ENCODE results near the gene F2RL1.
A peak's percentile ranks its signal among the peaks of the same experiment; 100 is the strongest.
"Not testable (repeated sequence)": the region's sequence is repeated elsewhere in the genome, so short reads cannot be mapped to it uniquely, and the experiment has no call there.

F2RL1 gene, protein sequence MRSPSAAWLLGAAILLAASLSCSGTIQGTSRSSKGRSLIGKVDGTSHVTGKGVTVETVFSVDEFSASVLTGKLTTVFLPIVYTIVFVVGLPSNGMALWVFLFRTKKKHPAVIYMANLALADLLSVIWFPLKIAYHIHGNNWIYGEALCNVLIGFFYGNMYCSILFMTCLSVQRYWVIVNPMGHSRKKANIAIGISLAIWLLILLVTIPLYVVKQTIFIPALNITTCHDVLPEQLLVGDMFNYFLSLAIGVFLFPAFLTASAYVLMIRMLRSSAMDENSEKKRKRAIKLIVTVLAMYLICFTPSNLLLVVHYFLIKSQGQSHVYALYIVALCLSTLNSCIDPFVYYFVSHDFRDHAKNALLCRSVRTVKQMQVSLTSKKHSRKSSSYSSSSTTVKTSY

DNA sequence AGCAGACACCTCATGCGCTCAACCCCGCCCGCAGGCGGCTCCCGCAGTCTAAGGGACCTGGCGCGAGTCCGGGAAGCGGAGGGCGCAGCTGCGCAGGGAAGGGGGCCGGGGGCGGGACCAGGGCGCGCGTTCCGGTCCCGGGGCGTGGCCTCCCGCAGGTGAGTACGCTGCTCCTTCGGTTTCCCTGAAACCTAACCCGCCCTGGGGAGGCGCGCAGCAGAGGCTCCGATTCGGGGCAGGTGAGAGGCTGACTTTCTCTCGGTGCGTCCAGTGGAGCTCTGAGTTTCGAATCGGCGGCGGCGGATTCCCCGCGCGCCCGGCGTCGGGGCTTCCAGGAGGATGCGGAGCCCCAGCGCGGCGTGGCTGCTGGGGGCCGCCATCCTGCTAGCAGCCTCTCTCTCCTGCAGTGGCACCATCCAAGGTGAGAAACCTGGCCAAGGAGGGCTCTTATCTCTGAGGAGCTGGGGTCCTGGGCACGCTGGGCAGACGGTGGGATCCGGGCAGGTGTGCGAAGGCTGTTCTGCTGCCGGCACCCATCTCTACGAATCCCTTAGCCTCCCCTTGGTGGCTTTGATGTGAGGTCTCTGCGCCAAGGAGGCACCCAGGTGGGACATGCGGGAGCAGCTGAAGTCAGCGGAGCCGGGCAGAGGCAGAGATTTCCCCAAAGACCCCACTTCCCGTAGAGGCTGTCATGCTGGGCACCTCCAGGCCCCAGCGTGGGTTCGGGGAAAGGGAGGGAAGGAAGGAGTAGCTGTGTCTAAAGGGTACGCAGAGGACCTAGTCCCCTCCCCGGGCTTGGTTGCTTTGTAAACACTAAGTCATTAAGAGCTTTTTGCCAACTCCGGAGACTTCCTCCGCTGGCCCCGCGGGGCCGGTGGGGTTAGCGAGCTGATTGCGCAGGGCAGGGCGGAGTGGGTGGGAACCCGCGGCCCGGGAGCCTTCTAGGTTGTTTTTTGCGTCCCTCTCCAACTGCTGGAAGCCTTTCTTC, at the start of gene F2RL1:
TSS of gene F2RL1 (plus strand) at position 187 of the 988 bp plus-strand sequence. CDS start at position 340, 153 bp downstream.
- no peak for FAIRE-seq

DNA sequence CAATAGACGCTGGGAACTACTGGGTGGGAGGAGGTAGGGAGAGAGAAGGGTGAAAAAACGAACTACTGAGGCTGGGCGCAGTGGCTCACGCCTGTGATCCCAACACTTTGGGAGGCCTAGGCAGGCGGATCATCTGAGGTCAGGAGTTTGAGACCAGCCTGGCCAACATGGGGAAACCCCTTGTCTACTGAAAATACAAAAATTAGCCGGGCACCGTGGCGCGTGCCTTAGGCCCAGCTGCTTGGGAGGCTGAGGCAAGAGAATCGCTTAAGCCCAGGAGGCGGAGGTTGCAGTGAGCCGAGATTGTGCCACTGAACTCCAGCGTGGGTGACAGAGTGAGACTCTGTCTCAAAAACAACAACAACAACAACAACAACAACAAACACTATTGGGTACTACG, 47.8 kb upstream of the F2RL1 start:
- not testable (repeated sequence) for FAIRE-seq

DNA sequence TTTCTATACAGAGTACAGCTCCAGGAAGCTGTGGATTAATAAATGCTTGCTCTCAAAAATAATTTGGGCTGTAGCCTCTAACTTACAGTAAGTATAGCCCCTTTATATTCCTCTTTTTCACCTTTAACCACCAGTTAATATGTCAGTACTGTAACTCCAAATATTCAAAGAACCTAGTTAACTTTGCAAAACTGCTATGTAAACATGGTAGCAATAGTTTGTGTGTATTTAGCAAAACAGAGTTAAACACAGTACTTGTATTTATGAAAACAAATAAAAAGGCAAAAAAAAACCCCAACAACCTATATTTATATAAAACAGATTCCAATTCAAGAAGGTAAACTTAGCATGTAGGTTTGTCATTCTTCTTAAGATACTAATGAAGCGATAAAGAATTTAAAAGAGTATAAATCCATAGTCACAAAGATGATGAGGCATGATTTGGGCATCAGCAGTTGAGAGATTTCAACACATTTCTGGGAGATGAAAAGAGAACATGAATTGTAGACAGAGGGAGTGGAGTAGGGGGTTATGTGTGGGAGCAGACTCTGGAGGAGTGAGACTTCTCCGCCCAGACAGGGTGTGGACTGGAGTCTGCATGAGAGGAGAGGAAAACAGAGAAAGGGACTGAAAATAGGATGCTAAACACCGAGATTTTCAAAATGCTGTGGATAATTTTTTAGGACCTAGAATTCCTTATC, 47.0 kb upstream of the F2RL1 start:
- peak; percentile 94 for FAIRE-seq

DNA sequence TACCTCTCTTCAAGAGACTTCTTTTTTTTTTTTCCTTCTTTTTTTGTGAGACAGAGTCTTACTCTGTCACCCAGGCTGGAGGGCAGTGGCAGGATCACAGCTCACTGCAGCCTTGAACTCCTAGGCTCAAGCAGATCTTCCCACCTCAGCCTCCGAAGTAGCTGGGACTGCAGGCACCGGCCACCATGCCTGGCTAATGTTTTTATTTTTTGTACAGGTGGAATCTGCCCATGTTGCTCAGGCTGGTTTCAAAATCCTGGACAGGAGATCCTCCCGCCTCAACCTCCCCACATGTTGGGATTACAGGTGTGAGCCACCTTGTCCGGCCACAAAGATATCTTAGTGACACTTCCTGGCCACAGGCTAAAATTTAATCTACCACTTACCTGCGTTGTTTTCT, 42.9 kb upstream of the F2RL1 start:
- FAIRE-seq, result no peak

DNA sequence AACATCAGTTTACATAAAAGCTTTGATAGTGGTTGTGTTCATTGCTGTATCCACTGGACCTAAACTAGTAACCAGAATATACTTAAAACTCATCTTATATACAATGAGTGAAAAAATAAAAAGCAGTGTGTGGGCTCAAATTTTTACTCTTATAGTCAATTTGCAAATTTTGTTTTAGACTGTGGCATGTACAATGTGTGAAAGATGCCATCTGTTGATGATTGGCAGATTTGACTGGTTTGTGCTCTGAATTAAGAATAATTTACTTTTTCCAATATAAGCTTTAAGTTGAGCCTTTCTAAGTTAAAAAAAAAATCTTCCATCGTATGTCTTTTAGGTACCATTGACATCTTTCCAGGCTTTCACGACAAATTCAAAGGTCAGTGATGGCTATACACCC, 42.4 kb upstream of the F2RL1 start:
- no peak for FAIRE-seq

DNA sequence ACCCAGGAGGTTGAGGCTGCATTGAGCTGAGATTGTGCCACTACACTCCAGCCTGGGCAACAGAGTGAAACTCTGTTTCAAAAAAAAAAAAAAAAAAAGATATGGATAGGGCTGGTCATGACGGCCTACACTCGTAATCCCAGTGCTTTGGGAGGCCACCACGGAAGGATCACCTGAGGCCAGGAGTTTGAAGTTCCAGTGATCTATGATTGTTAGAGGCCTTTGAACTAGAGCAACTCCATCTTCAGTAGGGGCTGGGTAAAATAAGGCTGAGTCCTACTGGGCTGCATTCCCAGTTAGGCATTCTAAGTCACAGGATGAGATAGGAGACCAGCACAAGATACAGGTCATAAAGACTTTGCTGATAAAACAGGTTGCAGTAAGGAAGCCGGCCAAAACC, 38.2 kb upstream of the F2RL1 start:
- FAIRE-seq, result not testable (repeated sequence)

DNA sequence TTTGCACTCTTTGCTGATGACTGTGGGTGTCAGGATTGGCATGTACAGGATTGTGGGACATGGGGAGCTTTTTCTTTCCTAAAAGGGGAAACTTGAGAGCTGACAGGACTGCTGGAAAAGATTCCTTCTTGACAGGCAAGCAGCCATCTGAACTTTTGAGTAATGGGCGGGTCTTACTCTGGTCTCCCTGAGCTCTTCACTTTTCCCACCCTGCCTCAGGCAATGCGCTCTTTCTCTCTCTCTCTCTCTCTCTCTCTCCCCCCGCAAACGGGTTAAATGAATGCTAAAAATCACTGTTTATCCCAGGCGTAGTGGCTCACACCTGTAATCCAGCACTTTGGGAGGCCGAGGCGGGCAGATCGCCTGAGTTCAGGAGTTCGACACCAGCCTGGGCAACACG, 37.1 kb upstream of the F2RL1 start:
- no peak for FAIRE-seq

DNA sequence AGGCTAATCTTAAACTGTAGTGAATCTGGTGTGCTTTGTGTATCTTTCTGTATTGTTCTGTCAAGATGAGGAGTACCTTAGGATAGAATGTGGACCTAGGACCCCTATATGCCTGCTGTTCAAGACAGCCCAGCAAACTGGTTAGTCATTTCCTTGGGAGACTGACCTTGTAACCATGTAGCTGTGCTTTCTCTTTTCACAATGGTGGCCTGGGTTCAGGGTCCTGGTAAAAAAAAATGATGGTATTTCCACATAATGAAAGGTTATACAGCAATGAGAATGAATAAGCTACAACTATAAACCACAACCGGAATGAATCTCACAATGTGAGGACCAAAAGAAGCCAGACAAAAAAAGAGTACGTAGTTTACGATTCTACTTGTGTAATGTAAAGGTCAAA, 36.4 kb upstream of the F2RL1 start:
- FAIRE-seq, result no peak

DNA sequence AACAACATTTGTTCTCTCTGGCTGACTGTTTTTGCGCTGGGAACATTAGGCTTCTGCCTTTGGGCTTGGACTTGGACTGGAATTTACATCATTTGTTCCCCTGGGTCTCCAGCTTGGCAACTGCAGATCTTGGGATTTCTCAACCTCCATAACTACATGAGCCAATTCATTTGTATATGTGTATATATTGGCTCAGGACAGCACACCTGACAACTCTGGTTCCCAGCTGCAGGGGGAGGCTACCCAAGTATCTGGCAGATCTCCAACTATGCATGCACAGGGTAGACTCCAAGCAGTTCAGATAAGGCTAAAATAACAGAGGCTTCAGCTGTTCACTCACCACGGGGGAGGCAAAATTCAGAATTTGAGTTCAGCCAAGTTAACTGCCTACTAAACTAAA, 31.6 kb upstream of the F2RL1 start:
- no peak for FAIRE-seq

DNA sequence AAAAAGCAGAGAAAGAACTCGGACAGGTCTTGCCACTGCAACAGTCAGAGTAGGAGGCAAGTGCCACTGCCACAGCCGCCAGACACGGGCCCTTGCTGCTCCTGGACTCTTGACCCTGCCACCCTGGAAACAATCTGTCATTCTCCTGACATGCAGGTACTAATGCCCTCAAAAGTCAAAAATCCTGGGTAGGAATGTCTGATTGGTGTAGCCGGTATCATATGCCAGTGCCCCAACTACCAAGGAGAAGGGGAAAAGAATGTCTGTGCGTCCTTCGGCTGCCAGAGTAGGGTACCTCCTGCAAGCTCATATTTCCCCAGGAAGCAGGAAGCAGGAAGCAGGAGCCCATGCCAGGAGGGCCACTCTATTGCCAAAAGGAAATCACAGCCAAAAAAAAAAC, 30.5 kb upstream of the F2RL1 start:
- no peak for FAIRE-seq

DNA sequence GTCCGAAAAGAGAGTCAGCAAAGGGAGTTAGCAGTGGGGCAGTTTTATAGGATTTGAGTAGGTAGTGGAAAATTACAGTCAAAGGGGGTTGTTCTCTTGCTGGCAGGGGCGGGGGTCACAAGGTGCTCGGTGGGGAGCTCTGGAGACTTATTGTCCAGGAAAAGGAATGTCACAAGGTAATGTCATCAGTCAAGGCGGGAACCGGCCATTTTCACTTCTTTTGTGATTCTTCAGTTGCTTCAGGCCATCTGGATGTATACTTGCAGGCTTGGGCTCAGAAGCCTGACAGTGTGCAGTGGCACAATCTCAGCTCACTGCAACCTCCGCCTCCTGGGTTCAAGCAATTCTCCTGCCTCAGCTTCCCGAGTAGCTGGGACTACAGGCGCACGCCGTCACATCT, 29.6 kb upstream of the F2RL1 start:
- FAIRE-seq, result not testable (repeated sequence)

DNA sequence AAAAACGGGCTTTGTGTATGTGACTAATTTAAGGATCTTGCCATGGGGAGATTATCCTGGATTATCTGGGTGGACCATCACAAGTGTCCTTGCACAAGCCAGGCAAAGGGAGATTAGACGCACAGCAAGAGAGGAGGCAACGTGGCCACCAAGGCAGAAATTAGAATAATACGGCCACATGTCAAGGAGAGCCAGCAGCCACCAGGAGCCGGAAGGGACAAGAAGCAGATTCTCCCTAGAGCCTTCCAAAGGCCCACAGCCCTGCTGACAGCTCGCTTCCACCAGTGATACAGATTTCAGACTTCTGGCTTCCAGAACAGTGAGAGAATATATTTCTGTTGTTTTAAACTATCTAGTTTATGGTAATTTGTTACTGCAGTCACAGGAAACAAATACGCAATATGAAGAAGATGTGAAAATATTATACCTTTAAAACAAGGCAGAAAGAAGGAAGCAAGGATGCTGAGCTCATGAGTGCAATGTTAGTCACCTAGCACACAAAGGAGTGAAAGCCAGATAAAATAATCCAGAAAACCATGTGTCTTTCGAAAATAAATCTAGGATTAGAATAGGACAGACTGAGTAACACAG, 28.7 kb upstream of the F2RL1 start:
- no peak for FAIRE-seq

DNA sequence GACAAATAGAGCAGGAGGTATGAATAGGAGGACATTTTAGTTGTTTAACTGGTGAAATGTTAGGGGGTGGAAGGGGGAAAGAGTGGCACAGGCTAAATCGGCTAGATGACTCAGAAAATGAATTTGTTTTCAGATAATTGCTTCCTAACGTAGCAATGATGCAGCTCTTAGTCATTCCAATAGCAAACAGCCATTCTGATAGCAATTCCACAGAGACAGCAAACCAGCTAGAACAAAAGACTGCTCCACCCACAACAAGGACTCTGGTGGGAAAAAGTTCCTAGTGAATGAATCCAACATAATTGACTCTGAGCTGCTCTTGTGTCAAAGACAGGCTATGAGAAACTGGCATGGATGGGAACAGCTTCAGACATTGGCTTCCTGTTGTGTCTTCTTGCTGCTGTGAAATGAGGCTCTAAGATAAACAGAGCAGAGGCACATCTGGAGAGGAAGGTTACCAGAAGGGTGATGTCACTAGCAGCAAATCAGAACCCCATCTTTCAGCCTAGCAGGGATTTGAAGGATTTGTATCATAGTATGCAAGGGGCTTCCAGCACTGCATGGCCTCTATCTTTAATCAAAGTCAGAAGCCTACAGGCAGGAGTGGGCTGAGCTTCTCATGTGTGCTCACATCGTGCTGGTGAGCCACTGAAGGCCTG, 28.1 kb upstream of the F2RL1 start:
- FAIRE-seq, result no peak

DNA sequence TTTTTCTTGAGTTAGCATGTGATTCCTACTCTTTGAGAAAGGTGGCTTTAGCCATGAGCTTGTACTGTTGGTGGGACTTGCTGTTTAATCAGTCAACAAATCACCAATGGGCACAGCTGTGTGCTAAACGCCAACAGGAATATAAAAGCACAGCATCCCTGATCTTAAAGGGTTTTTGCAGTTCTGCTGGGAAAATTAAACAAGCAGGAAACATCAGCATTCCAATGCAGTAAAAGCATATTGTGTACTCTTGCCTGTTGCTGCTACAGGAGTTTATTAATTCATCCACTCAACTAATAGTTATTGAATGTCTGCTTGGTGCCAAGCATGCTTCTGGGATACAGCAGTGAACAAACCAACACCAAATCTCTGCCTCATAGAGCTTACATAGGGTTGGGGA, 27.4 kb upstream of the F2RL1 start:
- no peak for FAIRE-seq

DNA sequence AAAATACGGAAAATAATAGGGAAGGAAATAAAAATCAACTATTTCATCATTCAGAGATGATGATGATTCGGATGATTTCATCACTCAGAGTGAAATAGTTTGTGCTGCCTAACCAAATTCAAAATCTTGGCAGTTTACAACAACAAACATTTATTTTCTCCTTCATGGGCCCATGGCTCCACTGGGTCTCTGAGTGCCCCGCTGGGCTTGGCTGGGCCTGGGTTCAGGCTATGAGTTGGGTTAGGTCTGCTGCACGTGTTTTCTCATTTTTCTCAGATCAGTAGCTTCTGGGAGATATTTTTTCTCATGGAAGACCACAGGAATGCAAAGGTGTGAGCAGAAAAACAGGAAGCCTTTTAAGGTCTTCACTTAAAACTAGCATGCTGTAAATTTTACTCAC, 24.0 kb upstream of the F2RL1 start:
- no peak for FAIRE-seq

DNA sequence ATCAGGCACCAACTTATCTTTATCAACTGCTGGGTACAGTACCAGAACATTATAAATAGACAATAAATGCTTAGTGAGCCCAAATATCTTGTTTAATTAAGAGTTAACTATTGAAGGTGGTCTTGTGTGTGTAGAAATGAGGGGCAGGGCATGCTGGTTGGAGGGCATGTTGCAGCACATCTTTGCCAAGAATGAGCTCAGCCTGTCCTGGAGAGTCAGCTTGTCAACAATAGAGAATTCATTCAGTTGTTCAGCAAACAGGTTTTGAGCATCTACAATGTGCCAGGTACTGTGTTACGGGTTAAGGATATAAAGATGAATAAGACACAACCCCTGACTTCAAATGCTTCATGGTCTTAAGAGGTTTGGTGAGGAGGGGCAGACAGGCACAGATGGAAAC, 19.2 kb upstream of the F2RL1 start:
- no peak for FAIRE-seq

DNA sequence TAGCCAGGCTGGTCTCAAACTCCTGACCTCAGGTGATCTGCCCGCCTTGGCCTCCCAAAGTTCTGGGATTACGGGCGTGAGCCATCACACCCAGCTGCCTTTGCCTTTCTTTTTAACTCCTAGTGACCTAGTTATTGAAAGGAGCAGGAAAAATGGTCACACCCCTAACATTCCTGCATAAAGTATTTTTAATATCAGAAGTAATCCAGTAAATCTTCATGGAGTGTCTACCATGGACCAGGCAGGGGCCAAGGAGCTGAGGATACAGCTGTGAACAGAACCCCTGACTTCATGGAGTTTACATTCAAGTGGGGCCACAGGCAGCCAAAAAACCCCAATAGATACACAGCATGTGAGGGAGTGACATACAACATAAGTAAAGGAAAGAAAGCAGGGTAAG, 18.3 kb upstream of the F2RL1 start:
- no peak for FAIRE-seq

DNA sequence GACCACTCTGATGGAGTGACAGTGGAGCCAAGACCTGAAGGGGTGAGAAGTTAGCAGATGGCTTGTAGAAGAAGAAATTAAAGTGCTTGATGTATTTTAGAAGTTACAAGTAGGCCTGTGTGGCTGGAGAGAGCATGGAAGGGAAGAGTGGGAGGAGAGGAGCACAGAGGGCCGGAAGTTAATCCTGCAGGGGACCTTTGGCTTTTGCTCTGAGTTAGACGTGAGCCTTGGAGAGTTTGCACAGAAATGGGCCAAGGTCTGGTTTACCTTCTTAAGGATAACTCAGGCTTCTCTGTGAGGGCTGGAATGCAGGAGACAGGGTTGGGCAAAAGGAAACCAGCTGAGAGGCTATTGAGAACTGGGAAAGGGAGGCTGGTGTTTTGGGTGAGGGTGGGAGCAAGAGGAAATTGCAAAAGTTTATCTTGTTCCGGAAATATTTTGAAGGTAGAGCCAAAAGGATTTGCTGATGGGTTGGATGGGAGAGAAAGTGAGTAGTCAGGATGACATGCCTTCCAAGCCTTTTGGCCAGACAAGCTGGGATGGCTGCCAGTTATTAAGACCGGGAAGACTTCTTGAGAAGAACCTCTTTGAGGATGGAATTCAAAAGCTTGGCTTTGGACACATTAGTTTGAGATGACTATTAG, 17.5 kb upstream of the F2RL1 start:
- FAIRE-seq, result no peak

DNA sequence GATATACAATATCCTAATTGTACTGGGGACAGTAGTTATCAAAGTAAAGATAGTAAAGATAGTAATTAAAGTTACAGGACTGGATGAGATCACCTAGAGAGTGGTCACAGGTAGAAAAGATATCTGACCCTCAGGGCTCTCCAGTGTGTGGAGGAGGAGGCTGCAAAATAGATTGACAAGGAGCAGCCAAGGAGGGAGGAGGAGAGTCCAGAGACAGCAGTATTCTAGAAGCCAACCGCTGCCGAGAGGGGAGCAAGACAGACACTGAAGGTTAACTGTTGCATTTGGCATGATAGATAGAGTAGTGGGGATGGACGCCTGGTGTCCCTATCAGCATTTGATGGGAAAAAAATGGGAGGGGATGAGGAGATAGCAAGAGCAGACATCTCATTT, 17.0 kb upstream of the F2RL1 start:
- no peak for FAIRE-seq

DNA sequence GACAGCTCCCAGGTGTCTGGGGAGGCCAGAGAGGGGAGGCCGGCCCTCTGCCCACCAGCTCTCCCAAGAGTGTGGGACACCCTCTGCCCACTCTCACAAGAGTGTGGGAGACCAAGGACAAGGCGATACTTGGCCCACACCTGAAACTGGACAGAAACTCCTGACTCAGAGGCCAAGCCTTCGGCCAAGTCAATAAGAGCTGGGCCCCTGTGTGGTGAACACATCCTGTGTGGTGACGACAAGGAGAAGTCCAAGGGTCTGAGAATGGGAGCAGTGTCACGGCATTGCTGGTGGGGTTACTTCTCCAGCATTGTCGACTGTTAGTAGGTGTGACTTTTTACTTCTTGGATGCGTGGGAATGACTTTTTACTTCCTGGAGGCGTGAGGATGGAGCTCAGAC, 14.6 kb upstream of the F2RL1 start:
- FAIRE-seq, result no peak

DNA sequence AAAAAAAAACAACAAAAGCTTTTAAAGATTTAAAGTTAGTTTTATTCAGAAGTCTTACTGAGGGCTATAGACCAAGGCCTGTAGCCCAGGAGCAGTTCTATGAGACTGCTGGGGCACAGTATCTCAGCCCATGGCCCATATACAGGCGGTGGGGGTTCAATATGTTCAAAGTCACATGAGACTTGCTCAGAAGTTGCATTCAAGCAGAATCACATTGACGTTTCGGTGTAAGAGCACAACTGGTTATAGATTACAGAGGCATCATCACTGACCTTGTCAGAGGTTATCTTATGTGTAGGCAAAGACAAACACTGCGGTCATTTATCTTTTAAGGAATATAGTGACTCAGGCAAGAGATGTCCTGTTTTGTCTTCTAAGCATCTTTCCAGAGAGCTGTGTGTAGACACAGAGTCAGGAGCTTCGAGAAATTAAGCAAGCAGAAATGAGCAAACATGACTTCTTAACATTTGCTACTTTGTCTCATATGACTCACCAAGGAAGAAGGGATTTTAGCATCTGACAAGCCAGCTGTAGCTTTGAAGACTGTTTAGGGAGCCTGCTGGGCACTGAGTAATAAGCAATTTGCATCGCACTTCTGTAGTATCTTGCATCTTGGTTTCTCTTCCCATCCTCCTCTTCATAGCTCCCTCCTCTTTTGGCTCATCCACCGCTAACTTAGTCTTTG, 12.9 kb upstream of the F2RL1 start:
- no peak for FAIRE-seq

Data from endometrium (tissue), 2 donors.